Testis (tissue), 3 donors: ENCODE data around the gene CHRDL1. TPM values are rescaled to one million over a fixed set of nuclear protein-coding genes. Genes with fewer than 3 reads are reported as not detected.

Experiments
- DNase-seq: peaks from one replicate; pipeline ENCODE4 v3.0.0-alpha.2; 2019
- H3K27ac ChIP-seq, 2 donors: fragments of 200-600 bp; sonication (generic); one replicate each; pipeline ENCODE4 v1.5.1; 2019
- H3K27me3 ChIP-seq: fragments of 200-600 bp; sonication (generic); one replicate; pipeline ENCODE4 v1.5.1; 2019
- H3K36me3 ChIP-seq: fragments of 200-600 bp; sonication (generic); one replicate; pipeline ENCODE4 v1.5.1; 2017; ENCODE audit warnings: low read depth; ENCODE audit errors: missing control alignments
- H3K4me1 ChIP-seq: fragments of 200-600 bp; sonication (generic); one replicate; pipeline ENCODE4 v1.5.1; 2019
- H3K4me3 ChIP-seq, 2 donors: fragments of 200-600 bp; sonication (generic); one replicate each; pipeline ENCODE4 v1.5.1; 2017 to 2019
- H3K9me3 ChIP-seq: fragments of 200-600 bp; sonication (generic); one replicate; pipeline ENCODE4 v1.5.1; 2017
- CTCF ChIP-seq, 3 experiments: fragments of 450-650 bp in 2 of 3; fragments of 200-600 bp in 1 of 3; sonication (generic) in 1 of 3; IDR thresholded peaks; one replicate each; pipeline ENCODE4 v1.5.1; 2016 to 2019; ENCODE audit warnings: antibody characterized with exemption in 3 of 3, mild to moderate bottlenecking in 2 of 3, moderate library complexity in 1 of 3
- POLR2A ChIP-seq: fragments of 450-650 bp; IDR thresholded peaks from one replicate; pipeline ENCODE4 v1.6.1; 2017; ENCODE audit warnings: antibody characterized with exemption, mild to moderate bottlenecking, moderate library complexity
- WGBS, 2 donors: methylation state at CpG; one replicate each; pipeline ENCODE4 v1.1.5; 2018; 5-methylcytosine and 5-hydroxymethylcytosine counted together
- intact Hi-C: fragments of 100-400 bp; cut with DNase I; formaldehyde crosslinking; loops from one replicate; pipeline ENCODE4 v1.15.1; 2023; ENCODE audit warnings: low total_unique reads
- polyA plus RNA-seq: library from polyadenylated mRNA; stranded (reverse); fragments of 350-450 nt; fragmentation: Illumina TruSeq; extraction: RNeasy Lipid Tissue Mini Kit (QIAGEN cat#74804); gene quantifications from one replicate; pipeline ENCODE4 v1.2.3, GENCODE V29; 2014; ENCODE audit warnings: low read depth, low replicate concordance; ENCODE audit not compliant: insufficient read depth
- total RNA-seq, 2 donors: library from RNA; depleted of rRNA; stranded (reverse); fragments of >200 nt; gene quantifications; one replicate each; pipeline ENCODE4 v1.2.3, GENCODE V29; 2016

CHRDL1 gene
- total and polyA plus RNA-seq, 3 donors from 2014 or later: 3.4 to 40.5 (median 8.4) TPM

- H3K27me3 ChIP-seq: no peaks in the 10 kb centered on the region
- TF ChIP-seq POLR2A: no peak
- TF ChIP-seq CTCF (IDR thresholded peaks at IDR 0.05): no peak
- no peaks in the 10 kb centered on the region for H3K36me3 ChIP-seq
- no peaks in the 10 kb centered on the region for H3K4me1 ChIP-seq
- H3K27ac ChIP-seq: no peak overlapping the region
- no peaks in the 10 kb centered on the region for H3K9me3 ChIP-seq
- 71% methylated on average over 1 of the region's 1 CpG; no CpG with 5 or more reads in 1 of the 2 donors for WGBS, 2 donors
- intact Hi-C loops: no loop called here
- DNase-seq: no peak
- no peak overlapping the region for H3K4me3 ChIP-seq
Observed at GRCh38 chrX:110741213-110741796, 54.3 kb downstream of the CHRDL1 start.

- H3K27me3 ChIP-seq: no peaks in the 10 kb centered on the region
- no peak overlapping the region for H3K27ac ChIP-seq
- no peak for DNase-seq
- no peaks in the 10 kb centered on the region for H3K9me3 ChIP-seq
- TF ChIP-seq CTCF (IDR thresholded peaks at IDR 0.05) (no peak), POLR2A (no peak)
- no peaks in the 10 kb centered on the region for H3K36me3 ChIP-seq
- no peaks in the 10 kb centered on the region for H3K4me1 ChIP-seq
- no peak overlapping the region for H3K4me3 ChIP-seq
- WGBS, 2 donors: 87 to 89% methylated on average over 3 of the region's 3 CpGs
- intact Hi-C loops: no loop called here
Observed at GRCh38 chrX:110734894-110735541, 60.6 kb downstream of the CHRDL1 start.

GRCh38 chrX:110734271-110734670 is 61.3 kb downstream of the CHRDL1 start:
- no peaks in the 10 kb centered on the region for H3K27me3 ChIP-seq
- intact Hi-C loops: no loop called here
- no peaks in the 10 kb centered on the region for H3K4me1 ChIP-seq
- H3K27ac ChIP-seq: no peak overlapping the region
- no peak for TF ChIP-seq POLR2A
- TF ChIP-seq CTCF (IDR thresholded peaks at IDR 0.05): no peak
- no peak overlapping the region for H3K4me3 ChIP-seq
- no peaks in the 10 kb centered on the region for H3K9me3 ChIP-seq
- no peak for DNase-seq
- no peaks in the 10 kb centered on the region for H3K36me3 ChIP-seq
- WGBS, 2 donors: 50 to 93% methylated on average over 1 of the region's 1 CpG

GRCh38 chrX:110733166-110733565 is 62.5 kb downstream of the CHRDL1 start:
- 75 to 86% methylated on average over 1 of the region's 2 CpGs for WGBS, 2 donors
- H3K27ac ChIP-seq: no peak overlapping the region
- TF ChIP-seq CTCF (IDR thresholded peaks at IDR 0.05): no peak
- no peak for TF ChIP-seq POLR2A
- H3K9me3 ChIP-seq: no peaks in the 10 kb centered on the region
- no peak overlapping the region for H3K4me3 ChIP-seq
- no peak for DNase-seq
- H3K36me3 ChIP-seq: no peaks in the 10 kb centered on the region
- H3K27me3 ChIP-seq: no peaks in the 10 kb centered on the region
- H3K4me1 ChIP-seq: no peaks in the 10 kb centered on the region
- intact Hi-C loops: no loop called here

- no peaks in the 10 kb centered on the region for H3K4me1 ChIP-seq
- H3K27me3 ChIP-seq: no peaks in the 10 kb centered on the region
- intact Hi-C loops: no loop called here
- 71 to 79% methylated on average over 3 to 6 of the region's 6 CpGs for WGBS, 2 donors
- no peak for DNase-seq
- no peak overlapping the region for H3K4me3 ChIP-seq
- TF ChIP-seq CTCF (IDR thresholded peaks at IDR 0.05) (no peak), POLR2A (no peak)
- no peaks in the 10 kb centered on the region for H3K9me3 ChIP-seq
- H3K36me3 ChIP-seq: no peaks in the 10 kb centered on the region
- no peak overlapping the region for H3K27ac ChIP-seq
Observed at GRCh38 chrX:110732266-110732665, 63.4 kb downstream of the CHRDL1 start.
